GM18951 (cell line): ENCODE measurements around the gene SBDS.
"Not testable (repeated sequence)": the region's sequence is repeated elsewhere in the genome, so short reads cannot be mapped to it uniquely, and the experiment has no call there.

Experiments
- POLR2A ChIP-seq: IDR thresholded peaks from 4 replicates; pipeline ENCODE4 v1.6.1; 2011; ENCODE audit warnings: mild to moderate bottlenecking; ENCODE audit not compliant: insufficient read length, insufficient read depth; ENCODE audit errors: extremely low read depth
- in situ Hi-C: fragments of 300-500 bp; cut with MboI; formaldehyde crosslinking; loops from one replicate; pipeline ENCODE4 v1.12.0; 2022; ENCODE audit warnings: low sequenced_read_pairs, mixed read lengths, inconsistent platforms; ENCODE audit not compliant: unreplicated experiment

The SBDS gene

DNA sequence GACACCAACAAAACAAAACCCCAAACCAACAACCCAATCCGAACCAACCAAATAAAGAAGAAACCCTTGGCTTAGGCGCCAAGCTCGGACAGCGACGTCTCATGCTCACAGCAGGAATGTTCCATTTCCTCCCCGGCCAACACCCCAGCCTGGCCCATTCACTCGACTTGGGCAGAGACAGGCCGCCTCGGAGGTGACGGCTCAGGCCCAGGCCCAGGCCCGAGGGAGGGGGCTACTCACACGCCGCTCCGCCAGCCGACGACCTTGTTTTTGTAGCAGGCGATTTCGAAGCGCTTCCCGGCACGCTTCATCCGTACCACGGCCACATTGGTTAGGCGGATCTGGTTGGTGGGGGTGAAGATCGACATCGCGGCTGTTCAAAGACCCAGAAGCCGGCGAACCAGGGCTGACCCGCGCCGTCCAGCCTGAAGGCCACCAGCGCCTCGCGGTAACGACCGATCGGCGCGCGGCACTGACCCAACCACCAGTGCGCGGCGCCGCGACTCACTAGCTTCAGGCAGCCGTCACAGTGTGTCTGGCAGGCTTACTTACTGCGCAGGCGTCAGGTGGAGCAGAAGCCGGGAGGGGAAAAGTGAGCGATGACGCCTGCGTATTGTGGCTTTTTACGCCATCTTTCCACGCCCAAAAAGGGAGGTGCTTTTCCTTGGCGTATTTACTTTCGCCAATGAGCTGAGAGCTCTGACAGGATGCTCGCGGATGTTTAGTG, at the start of gene SBDS:
Gene SBDS, minus strand, starts transcription at position 537 of the 727 bp plus-strand sequence. Its CDS starts 169 bp downstream, at position 368.
- in situ Hi-C loops, result not testable (repeated sequence)
- TF ChIP-seq POLR2A, result peak; percentile 88

DNA sequence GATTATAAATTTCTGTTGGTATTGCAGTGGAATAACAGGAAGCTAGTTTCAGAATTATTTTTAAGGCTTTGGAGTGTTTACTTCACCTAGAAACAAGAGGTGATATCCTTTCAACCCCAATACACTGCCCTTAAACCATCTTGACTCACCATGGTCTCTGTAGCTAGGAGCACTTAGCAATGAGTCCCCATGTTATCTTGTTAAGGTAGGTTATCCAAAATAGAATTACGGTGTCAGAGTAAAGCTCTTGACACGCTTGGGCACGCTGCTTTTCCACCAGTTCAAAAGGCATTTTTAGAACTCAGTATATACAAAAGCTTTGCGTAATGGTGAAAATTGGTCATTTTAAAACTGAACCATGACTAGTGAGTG, 48.2 kb upstream of the SBDS start:
- in situ Hi-C loops, result not testable (repeated sequence)

DNA sequence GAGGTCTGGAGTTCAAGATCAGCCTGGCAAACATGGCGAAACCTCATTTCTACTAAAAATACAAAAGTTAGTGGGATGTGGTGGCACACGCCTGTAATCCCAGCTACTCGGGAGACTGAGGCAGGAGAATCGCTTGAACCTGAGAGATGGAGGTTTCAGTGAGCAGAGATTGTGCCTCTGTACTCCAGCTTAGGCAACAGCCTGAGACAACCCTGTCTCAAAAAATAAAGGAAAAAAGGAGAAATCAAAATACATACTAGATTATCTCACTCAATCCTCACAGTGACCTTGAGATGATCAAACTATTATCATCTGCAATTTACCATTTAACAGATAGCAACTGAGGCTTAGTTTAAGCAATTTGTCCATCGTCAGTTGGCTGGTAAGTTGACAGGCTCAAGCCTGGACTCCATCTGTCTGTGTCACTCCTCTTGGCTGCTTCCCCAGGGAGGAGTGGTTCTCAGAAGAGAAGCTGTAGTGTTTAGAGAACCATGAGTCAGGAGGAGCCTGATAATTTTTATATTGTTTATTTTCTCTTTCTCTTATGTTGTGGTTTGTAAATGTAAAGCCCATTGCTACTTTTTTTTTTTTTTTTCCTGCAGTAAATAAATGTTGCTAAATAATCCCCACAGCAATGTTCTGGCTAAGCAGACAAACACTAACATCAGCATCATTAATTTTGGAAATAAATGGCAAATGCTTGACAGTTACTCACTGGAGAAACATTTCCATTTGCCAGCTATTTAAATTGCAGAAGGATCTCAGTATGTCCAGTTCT, 47.6 kb upstream of the SBDS start:
- in situ Hi-C loops, result not testable (repeated sequence)

DNA sequence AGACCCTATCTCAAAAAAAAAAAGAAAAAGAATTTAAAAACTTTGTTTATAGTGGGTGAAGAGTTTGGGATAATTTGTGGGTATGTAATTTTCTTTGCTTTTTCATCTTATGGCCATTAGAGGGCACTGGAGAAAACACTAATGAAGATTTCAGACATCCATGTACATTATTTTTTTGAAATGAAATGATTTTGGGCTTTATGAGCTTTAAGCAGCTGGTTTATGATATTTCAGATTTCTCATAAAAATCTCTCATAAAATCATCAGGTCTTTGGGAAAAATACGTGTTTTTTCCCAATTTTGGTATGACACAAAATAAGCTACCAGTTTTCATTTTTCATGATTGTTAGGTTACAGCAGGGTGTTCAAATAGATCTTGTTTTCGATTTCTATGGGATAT, 45.4 kb upstream of the SBDS start:
- in situ Hi-C loops, result not testable (repeated sequence)

DNA sequence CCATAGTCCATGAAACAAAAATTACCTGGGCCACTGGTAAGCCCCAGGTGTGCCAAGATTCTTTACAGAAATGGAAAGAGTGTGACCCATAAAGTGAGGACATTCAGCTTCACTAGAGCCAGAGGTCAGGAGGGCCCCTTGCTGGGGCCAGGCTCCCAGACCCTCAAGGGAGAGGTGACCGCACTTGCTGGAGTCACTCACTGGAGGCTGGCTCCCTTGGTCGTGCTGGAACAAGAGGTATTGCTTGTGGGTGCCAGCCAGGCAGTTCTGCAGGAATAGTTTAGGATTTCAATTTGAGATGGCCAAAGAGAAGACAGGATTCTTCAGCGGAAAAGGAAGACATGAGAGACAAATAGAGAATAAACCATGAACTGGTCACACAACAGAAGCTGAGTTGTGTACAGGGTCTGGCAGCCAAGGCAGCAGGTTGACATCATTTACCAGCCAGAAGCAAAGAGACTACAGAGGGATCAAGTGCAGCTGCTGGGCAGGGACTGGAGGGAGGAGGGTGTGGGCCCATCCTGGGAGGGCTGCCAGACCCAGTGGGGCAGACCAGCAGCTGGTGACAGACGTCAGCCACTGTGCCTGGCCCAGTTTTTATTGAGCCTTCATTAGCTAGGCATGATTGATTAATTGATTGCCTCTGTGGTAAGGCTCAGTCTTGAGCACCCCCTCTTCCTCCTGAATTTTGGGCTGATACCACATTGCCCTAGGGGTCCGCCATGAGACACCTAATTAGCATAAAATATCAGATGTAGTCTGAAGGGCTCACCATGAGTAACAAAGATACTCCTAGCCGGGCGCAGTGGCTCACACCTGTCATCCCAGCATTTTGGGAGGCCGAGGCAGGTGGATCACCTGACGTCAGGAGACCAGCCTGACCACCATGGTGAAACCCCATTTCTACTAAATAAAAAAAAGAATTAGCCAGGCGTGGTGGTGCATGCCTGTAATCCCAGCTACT, 41.3 kb upstream of the SBDS start:
- in situ Hi-C loops, result not testable (repeated sequence)

DNA sequence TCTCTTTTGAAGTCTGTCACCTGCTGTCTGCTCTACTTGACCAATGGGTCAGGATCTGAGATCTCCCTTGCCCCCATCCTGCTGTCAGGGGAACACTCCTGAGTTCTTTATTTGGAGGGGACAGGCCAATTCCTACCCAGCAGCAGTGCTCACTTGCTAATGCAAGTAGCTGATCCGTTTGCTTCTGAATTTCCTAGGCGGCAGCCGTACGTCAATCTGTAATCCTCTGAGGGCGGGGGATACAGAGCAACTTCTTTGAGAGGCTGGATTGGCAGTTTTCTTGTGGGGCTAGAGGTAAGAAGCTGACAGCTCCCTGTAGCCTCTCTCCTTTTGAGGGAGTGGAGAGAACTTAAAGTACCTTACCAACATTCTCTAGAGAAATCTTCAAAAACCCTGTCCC, 37.9 kb upstream of the SBDS start:
- in situ Hi-C loops, result no loop called here
- no peak for TF ChIP-seq POLR2A

DNA sequence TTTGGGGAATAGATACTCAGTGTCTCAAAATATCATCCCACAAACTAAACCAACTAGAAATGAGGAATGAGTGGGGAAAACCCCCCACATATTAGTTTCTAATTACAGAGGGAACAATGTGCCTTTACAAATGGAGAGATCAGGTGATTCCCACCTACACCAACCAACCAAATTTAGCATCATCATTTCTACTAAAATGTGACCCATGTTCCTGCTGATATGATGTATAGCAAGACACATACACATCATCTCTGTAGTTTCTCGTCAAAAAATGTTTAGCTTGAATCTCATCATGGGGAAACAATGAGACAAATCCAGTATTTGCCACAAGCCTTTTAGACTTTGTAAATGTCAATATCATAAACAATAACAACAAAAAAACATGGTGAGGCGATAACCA, 36.3 kb upstream of the SBDS start:
- in situ Hi-C loops, result not testable (repeated sequence)

DNA sequence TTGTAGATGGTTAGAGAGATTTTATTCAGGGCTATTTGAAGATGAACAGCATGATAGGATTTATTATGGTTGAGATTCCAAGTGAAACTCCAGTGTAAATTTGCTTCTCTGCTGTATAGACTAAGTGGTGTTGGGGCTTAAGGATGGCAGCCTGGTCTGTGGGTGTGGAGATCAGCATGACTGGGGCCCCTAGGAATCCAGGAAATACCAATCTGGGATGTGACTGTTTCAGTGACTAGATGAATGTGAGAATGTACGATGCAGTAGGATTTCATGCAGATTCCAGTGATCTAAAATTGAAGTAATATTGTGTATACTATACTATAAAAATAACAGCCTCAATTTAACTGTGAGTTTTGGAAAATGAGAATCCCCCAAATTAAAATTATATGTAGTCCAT, 30.1 kb upstream of the SBDS start:
- in situ Hi-C loops, result not testable (repeated sequence)

DNA sequence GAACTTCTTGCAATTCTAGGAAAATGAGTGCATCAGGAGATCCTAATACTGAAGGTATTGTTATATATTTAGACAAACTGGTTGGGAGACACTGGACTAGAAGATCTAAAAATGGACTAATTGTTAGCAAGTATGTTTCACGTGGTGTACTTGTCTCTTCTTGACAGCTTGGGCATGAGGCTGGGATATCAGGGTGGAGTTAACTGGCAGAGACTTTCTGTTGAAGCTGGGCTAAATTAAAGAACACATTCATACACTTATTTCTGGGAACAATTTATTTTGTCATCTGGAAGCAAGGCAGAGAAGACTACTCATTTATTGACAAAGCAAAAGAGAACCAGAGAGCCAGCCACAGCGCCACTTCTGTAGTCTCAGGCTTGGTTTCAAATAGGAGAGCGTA, 27.1 kb upstream of the SBDS start:
- no peak for TF ChIP-seq POLR2A
- in situ Hi-C loops, result no loop called here

DNA sequence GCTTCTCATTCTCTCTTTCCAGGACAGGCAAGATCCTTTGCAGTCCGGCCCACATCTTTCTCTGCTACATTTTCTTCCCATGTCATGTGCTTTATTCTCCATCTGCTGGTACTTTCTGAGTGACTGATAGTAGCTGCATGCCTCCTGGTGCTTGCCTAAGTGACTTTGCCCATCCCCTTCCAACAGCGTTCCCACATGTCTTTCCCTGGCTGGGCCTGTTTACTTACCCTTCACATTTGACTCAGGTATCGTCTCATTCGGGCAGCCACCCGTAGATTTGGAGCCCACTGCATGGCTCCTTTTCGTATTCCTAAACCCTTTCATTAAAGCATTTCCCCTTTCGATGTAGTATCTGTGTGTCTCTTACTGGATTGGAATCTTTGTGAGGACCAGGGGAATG, 25.9 kb upstream of the SBDS start:
- in situ Hi-C loops, result no loop called here

DNA sequence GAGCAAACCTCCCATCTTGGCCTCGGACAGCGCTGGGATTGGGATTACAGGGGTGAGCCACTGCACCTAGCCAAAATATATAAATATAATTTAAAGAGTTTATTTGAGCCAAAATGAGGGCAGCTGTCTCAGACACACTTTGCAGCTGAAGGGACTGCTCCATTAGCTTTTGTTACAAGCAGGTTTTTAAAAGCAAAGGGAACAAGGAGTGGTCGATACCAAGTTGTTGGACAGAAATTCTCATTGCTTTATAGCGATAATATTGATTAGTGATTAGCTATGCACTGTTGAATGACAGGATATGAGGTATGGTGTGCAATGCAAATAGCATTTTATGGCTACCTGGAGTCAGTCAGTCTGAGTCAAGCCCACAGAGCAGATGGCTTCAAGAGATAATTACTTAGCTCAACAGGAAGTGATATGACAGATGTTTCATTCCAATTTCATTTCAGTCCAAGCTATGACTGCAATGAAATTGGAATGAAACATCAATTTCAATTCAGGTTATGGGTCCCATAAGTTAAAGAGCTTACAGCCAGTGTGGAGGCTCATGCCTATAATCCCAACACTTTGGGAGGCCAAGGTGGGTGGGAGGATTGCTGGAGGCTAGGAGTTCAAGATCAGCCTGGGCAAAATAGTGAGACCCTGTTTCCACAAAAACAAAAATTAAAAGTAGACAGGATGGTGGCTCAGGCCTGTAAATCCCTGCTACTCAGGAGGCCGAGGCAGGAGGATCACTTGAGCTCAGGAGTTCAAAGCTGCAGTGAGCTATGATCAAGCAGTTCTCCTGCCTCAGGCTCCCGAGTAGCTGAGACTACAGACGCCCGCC, 24.4 kb upstream of the SBDS start:
- TF ChIP-seq POLR2A, result no peak
- in situ Hi-C loops, result no loop called here

More for the DNA sequence above, 25.9 kb upstream of the SBDS start:
- no peak for TF ChIP-seq POLR2A

DNA sequence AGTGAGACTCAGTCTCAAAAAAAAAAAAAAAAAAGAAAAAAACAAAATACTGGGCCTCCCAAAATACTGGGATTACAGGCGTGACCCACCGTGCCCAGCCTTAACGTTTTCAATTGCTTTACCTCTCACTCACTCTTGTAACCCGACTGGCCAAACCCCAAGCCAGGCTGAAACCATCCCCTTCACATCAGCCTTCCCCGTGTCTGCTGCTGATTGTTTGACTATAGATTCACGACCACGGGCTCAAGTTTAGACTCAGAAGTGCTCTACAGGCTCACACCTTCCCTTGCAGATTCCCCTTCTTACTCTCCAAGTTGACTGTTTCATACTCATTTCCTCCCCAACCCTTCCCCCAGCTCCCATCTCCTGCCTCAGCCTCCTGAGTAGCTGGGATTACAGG, 23.6 kb upstream of the SBDS start:
- TF ChIP-seq POLR2A, result no peak
- in situ Hi-C loops, result no loop called here

DNA sequence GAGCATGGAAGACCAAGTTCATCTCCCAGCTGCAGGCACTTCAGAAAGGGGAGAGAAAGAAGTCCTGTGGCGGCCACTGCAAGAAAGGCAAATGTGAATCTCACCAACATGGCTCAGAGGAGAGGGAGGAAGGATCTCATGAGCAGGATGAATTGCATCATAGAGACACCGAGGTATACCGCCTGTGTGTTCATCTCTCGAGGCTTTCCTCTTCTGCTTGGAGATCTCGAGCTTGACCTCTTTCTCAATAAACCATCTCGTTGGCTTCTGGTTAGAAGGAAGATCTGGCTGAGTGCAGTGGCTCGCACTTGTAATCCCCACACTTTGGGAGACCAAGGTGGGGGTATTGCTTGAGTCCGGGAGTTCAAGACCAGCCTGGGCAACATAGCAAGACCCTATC, 22.6 kb upstream of the SBDS start:
- in situ Hi-C loops, result not testable (repeated sequence)

DNA sequence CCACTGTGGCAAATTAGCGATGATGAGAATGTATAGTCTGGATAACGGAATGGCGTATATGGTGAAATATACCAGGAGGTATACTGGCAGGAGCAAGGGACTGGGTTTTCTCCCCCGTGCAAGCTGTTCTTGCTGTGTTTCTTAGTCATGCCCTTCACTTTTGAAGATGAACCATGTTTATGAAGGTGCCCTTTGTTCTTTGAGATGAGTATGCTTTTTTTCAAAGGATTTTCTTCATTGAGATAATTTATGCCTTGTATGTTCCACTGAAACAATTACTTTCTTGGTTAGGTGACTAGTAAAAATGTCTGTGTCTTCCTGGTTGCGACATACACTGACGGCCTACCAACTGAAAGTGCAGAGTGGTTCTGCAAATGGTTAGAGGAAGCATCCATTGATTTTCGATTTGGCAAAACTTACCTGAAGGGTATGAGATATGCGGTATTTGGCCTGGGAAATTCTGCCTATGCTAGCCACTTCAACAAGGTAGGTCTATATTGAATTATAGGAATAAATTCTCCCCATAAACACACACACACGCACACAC, 18.8 kb upstream of the SBDS start:
- in situ Hi-C loops, result not testable (repeated sequence)

DNA sequence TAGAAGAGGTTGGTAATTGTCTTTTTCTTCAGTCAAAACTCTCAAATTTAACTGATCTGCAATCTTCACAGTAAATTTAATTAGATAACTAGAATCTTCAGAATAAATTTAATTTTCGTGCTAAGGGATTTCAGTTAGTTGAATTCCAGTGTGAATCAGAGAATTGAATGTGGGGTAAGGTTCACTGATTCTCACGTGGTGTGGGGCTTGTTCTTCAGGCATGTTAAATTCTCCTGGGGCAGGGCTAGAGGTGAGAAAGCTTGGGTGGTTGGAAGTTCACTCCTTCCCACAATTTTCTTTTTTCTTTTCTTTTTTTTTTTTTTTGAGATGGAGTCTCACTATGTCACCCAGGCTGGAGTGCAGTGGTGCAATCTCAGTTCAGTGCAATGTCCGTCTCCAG, 14.3 kb upstream of the SBDS start:
- in situ Hi-C loops, result not testable (repeated sequence)
